GM04503 (cell line): ENCODE data around the gene BIK.
"Not testable (repeated sequence)": the region's sequence is repeated elsewhere in the genome, so short reads cannot be mapped to it uniquely, and the experiment has no call there.

Source experiments
- DNase-seq: peaks from one replicate; pipeline ENCODE4 v3.0.0-alpha.2; 2012; ENCODE audit warnings: low read depth

Gene BIK

GRCh38 chr22:43104950-43105349, 5.6 kb upstream of the BIK start:
- DNase-seq = not testable (repeated sequence)

- DNase-seq = no peak
These were observed 4.2 kb upstream of the BIK start for GRCh38 chr22:43106302-43106701.

- no peak for DNase-seq
These were observed 1.0 kb upstream of the BIK start for GRCh38 chr22:43109511-43109910.

- DNase-seq = no peak
These were observed 568 bp upstream of the BIK start for GRCh38 chr22:43109921-43110443.

GRCh38 chr22:43110927-43111623, 525 bp downstream of the BIK start:
- no peak for DNase-seq

GRCh38 chr22:43113526-43114251, 3.1 kb downstream of the BIK start:
- no peak for DNase-seq

GRCh38 chr22:43114958-43115357, 4.4 kb downstream of the BIK start:
- DNase-seq = no peak

GRCh38 chr22:43116932-43117331, 6.4 kb downstream of the BIK start:
- DNase-seq = no peak

- DNase-seq = no peak
These were observed 7.7 kb downstream of the BIK start for GRCh38 chr22:43118024-43118849.

GRCh38 chr22:43118953-43119458, 8.5 kb downstream of the BIK start:
- no peak for DNase-seq

- peak; percentile 43 for DNase-seq
These were observed 16.1 kb downstream of the BIK start for GRCh38 chr22:43126501-43127165.

- no peak for DNase-seq
These were observed 16.8 kb downstream of the BIK start for GRCh38 chr22:43127166-43127908.

- no peak for DNase-seq
These were observed 17.6 kb downstream of the BIK start for GRCh38 chr22:43128116-43128515.

- DNase-seq = no peak
These were observed 18.4 kb downstream of the BIK start for GRCh38 chr22:43128928-43129424.

- no peak for DNase-seq
These were observed 19.2 kb downstream of the BIK start for GRCh38 chr22:43129426-43130425.

GRCh38 chr22:43131773-43132501, 21.4 kb downstream of the BIK start:
- no peak for DNase-seq

- DNase-seq = no peak
These were observed 22.9 kb downstream of the BIK start for GRCh38 chr22:43133401-43133800.

- no peak for DNase-seq
These were observed 24.0 kb downstream of the BIK start for GRCh38 chr22:43134553-43134952.

GRCh38 chr22:43135565-43135964, 25.0 kb downstream of the BIK start:
- DNase-seq = no peak
